IgD-negative memory B cell (primary cell): ENCODE results near the gene TAAR5. TPM values are rescaled to one million over a fixed set of nuclear protein-coding genes. Genes with fewer than 3 reads are reported as not detected.
"Not testable (repeated sequence)": the region's sequence is repeated elsewhere in the genome, so short reads cannot be mapped to it uniquely, and the experiment has no call there.

Experiments used
- H3K27ac Mint-ChIP-seq, 3 donors: one replicate each; pipeline ENCODE4 v1.8.0; 2020 to 2022; ENCODE audit warnings: mild to moderate bottlenecking in 3 of 3, mixed read lengths in 3 of 3, moderate library complexity in 1 of 3
- H3K27me3 Mint-ChIP-seq: one replicate; pipeline ENCODE4 v1.8.0; 2021; ENCODE audit warnings: mixed read lengths
- H3K36me3 Mint-ChIP-seq: one replicate; pipeline ENCODE4 v1.8.0; 2020; ENCODE audit warnings: mild to moderate bottlenecking, mixed read lengths
- H3K4me1 Mint-ChIP-seq, 3 donors: one replicate each; pipeline ENCODE4 v1.8.0; 2020 to 2022; ENCODE audit warnings: mixed read lengths in 3 of 3, mild to moderate bottlenecking in 1 of 3
- H3K4me3 Mint-ChIP-seq, 4 donors: one replicate each; pipeline ENCODE4 v1.8.0; 2020 to 2022; ENCODE audit warnings: mild to moderate bottlenecking in 4 of 4, mixed read lengths in 4 of 4, moderate library complexity in 3 of 4
- H3K9me3 Mint-ChIP-seq, 3 donors: one replicate each; pipeline ENCODE4 v1.8.0; 2020 to 2021; ENCODE audit warnings: mixed read lengths in 3 of 3, mild to moderate bottlenecking in 1 of 3
- polyA plus RNA-seq: library from polyadenylated mRNA; unstranded; fragments of 300-500 nt; fragmentation: Illumina TruSeq; gene quantifications from one replicate; pipeline ENCODE4 v1.2.3, GENCODE V29; 2021

Gene TAAR5
- polyA plus RNA-seq, 1 donor from 2014 or later: not detected

- not testable (repeated sequence) for H3K36me3 Mint-ChIP-seq, H3K27me3 Mint-ChIP-seq, H3K27ac Mint-ChIP-seq, H3K4me3 Mint-ChIP-seq, H3K9me3 Mint-ChIP-seq, H3K4me1 Mint-ChIP-seq
These were observed 11.4 kb upstream of the TAAR5 start for GRCh38 chr6:132600900-132601299.

- Mint-ChIP-seq H3K4me3 (no peak overlapping the region), H3K9me3 (no peaks in the 10 kb centered on the region), H3K27ac (no peak overlapping the region), H3K36me3 (no peaks in the 10 kb centered on the region), H3K4me1 (no peaks in the 10 kb centered on the region), H3K27me3 (peaks cover 4% of the 10 kb centered on the region)
These were observed 8.9 kb upstream of the TAAR5 start for GRCh38 chr6:132598473-132598872.

GRCh38 chr6:132596201-132596600 is 6.7 kb upstream of the TAAR5 start:
- Mint-ChIP-seq H3K4me1 (peaks cover 0 to 1% (median 0%) of the 10 kb centered on the region in 3 donors), H3K9me3 (no peaks in the 10 kb centered on the region), H3K27me3 (peaks cover 4% of the 10 kb centered on the region), H3K36me3 (no peaks in the 10 kb centered on the region), H3K27ac (no peak overlapping the region), H3K4me3 (no peak overlapping the region)

GRCh38 chr6:132592855-132593254 is 3.3 kb upstream of the TAAR5 start:
- H3K27ac Mint-ChIP-seq: no peak overlapping the region
- H3K4me3 Mint-ChIP-seq: no peak overlapping the region
- peaks cover 0 to 1% (median 0%) of the 10 kb centered on the region in 3 donors for H3K4me1 Mint-ChIP-seq
- no peaks in the 10 kb centered on the region for H3K9me3 Mint-ChIP-seq
- no peaks in the 10 kb centered on the region for H3K36me3 Mint-ChIP-seq
- peaks cover 4% of the 10 kb centered on the region for H3K27me3 Mint-ChIP-seq

GRCh38 chr6:132590362-132590761 is 821 bp upstream of the TAAR5 start:
- Mint-ChIP-seq H3K27me3 (peaks cover 4% of the 10 kb centered on the region), H3K9me3 (no peaks in the 10 kb centered on the region), H3K4me1 (peaks cover 0 to 1% (median 0%) of the 10 kb centered on the region in 3 donors), H3K27ac (no peak overlapping the region), H3K36me3 (no peaks in the 10 kb centered on the region), H3K4me3 (no peak overlapping the region)

- Mint-ChIP-seq H3K36me3 (no peaks in the 10 kb centered on the region), H3K4me1 (peaks cover 0 to under 1% (median 0%) of the 10 kb centered on the region in 3 donors), H3K4me3 (no peak overlapping the region), H3K9me3 (no peaks in the 10 kb centered on the region), H3K27me3 (peaks cover 7% of the 10 kb centered on the region), H3K27ac (no peak overlapping the region)
These were observed 2.1 kb downstream of the TAAR5 start for GRCh38 chr6:132587424-132587823.

GRCh38 chr6:132584698-132585097 is 4.8 kb downstream of the TAAR5 start:
- Mint-ChIP-seq H3K27ac (no peak overlapping the region), H3K4me1 (no peaks in the 10 kb centered on the region), H3K27me3 (peaks cover 11% of the 10 kb centered on the region), H3K9me3 (no peaks in the 10 kb centered on the region), H3K4me3 (no peak overlapping the region), H3K36me3 (no peaks in the 10 kb centered on the region)

GRCh38 chr6:132571774-132572173 is 17.8 kb downstream of the TAAR5 start:
- H3K27me3 Mint-ChIP-seq: peaks cover 11% of the 10 kb centered on the region
- H3K4me1 Mint-ChIP-seq: no peaks in the 10 kb centered on the region
- H3K4me3 Mint-ChIP-seq: no peak overlapping the region
- no peaks in the 10 kb centered on the region for H3K9me3 Mint-ChIP-seq
- no peak overlapping the region for H3K27ac Mint-ChIP-seq
- peaks cover 2% of the 10 kb centered on the region for H3K36me3 Mint-ChIP-seq

- Mint-ChIP-seq H3K4me1 (peaks cover 0 to 1% (median 0%) of the 10 kb centered on the region in 3 donors), H3K27me3 (peaks cover 11% of the 10 kb centered on the region), H3K36me3 (peaks cover 2% of the 10 kb centered on the region), H3K4me3 (no peak within 1 kb of the TSS), H3K27ac (no peak within 1 kb of the TSS), H3K9me3 (no peaks in the 10 kb centered on the region)
These were observed 19.2 kb downstream of the TAAR5 start, which contains the start of gene TAAR6 for GRCh38 chr6:132570221-132570777. TSS of gene TAAR6 (plus strand) at chr6:132570322. CDS start at chr6:132570322, 0 bp downstream.

- peaks cover 2% of the 10 kb centered on the region for H3K36me3 Mint-ChIP-seq
- peaks cover 10% of the 10 kb centered on the region for H3K27me3 Mint-ChIP-seq
- H3K4me3 Mint-ChIP-seq: no peak overlapping the region
- no peaks in the 10 kb centered on the region for H3K9me3 Mint-ChIP-seq
- H3K4me1 Mint-ChIP-seq: peaks cover 0 to 1% (median 0%) of the 10 kb centered on the region in 3 donors
- H3K27ac Mint-ChIP-seq: no peak overlapping the region
These were observed 20.4 kb downstream of the TAAR5 start for GRCh38 chr6:132569170-132569569.

GRCh38 chr6:132568611-132569010 is 20.9 kb downstream of the TAAR5 start:
- Mint-ChIP-seq H3K36me3 (peaks cover 2% of the 10 kb centered on the region), H3K27ac (no peak overlapping the region), H3K27me3 (peaks cover 9% of the 10 kb centered on the region), H3K9me3 (no peaks in the 10 kb centered on the region), H3K4me3 (no peak overlapping the region), H3K4me1 (peaks cover 0 to 1% (median 0%) of the 10 kb centered on the region in 3 donors)

- no peaks in the 10 kb centered on the region for H3K36me3 Mint-ChIP-seq
- H3K27me3 Mint-ChIP-seq: peaks cover 5% of the 10 kb centered on the region
- no peak overlapping the region for H3K27ac Mint-ChIP-seq
- no peak overlapping the region for H3K4me3 Mint-ChIP-seq
- no peaks in the 10 kb centered on the region for H3K9me3 Mint-ChIP-seq
- H3K4me1 Mint-ChIP-seq: peaks cover 0 to 1% (median 0%) of the 10 kb centered on the region in 3 donors
These were observed 22.0 kb downstream of the TAAR5 start for GRCh38 chr6:132567566-132567965.

GRCh38 chr6:132566404-132566803 is 23.1 kb downstream of the TAAR5 start:
- peaks cover 6% of the 10 kb centered on the region for H3K27me3 Mint-ChIP-seq
- no peak overlapping the region for H3K4me3 Mint-ChIP-seq
- H3K36me3 Mint-ChIP-seq: no peaks in the 10 kb centered on the region
- H3K9me3 Mint-ChIP-seq: no peaks in the 10 kb centered on the region
- no peak overlapping the region for H3K27ac Mint-ChIP-seq
- H3K4me1 Mint-ChIP-seq: peaks cover 0 to 1% (median 0%) of the 10 kb centered on the region in 3 donors

GRCh38 chr6:132560087-132560486 is 29.5 kb downstream of the TAAR5 start:
- not testable (repeated sequence) for H3K4me1 Mint-ChIP-seq, H3K36me3 Mint-ChIP-seq, H3K9me3 Mint-ChIP-seq, H3K4me3 Mint-ChIP-seq, H3K27ac Mint-ChIP-seq, H3K27me3 Mint-ChIP-seq

GRCh38 chr6:132552372-132552771 is 37.2 kb downstream of the TAAR5 start, which contains the start of gene TAAR8:
TSS of gene TAAR8 (plus strand) at chr6:132552672. CDS start at chr6:132552693, 21 bp downstream.
- Mint-ChIP-seq H3K27me3 (peaks cover 7% of the 10 kb centered on the region), H3K4me3 (no peak within 1 kb of the TSS), H3K4me1 (peaks cover 0 to 5% (median 0%) of the 10 kb centered on the region in 3 donors), H3K36me3 (no peaks in the 10 kb centered on the region), H3K27ac (no peak within 1 kb of the TSS), H3K9me3 (no peaks in the 10 kb centered on the region)

GRCh38 chr6:132551214-132551613 is 38.3 kb downstream of the TAAR5 start:
- H3K27ac Mint-ChIP-seq: no peak overlapping the region
- peaks cover 7% of the 10 kb centered on the region for H3K27me3 Mint-ChIP-seq
- no peaks in the 10 kb centered on the region for H3K9me3 Mint-ChIP-seq
- peaks cover 0 to 5% (median 0%) of the 10 kb centered on the region in 3 donors for H3K4me1 Mint-ChIP-seq
- no peaks in the 10 kb centered on the region for H3K36me3 Mint-ChIP-seq
- no peak overlapping the region for H3K4me3 Mint-ChIP-seq
